K562 (cell line): ENCODE measurements around the gene SERP1. TPM values are rescaled to one million over a fixed set of nuclear protein-coding genes. Genes with fewer than 3 reads are reported as not detected.

ENCODE experiments used
- AFF4 ChIP-seq: sonication (generic); formaldehyde crosslinking; IDR thresholded peaks from 2 replicates; pipeline ENCODE4 v1.8.0; 2023; ENCODE audit warnings: mild to moderate bottlenecking, missing genetic modification reagents
- CHD1 ChIP-seq: fragments of 200-600 bp; sonication (generic); IDR thresholded peaks from one replicate; pipeline ENCODE4 v1.6.1; 2012; ENCODE audit warnings: mild to moderate bottlenecking, moderate library complexity, low read length, inconsistent platforms
- HDAC1 ChIP-seq, 2 experiments: fragments of 450-650 bp; IDR thresholded peaks; 2 replicates each; pipeline ENCODE4 v1.6.1; 2016 to 2017; ENCODE audit warnings: inconsistent platforms in 1 of 2, mild to moderate bottlenecking in 1 of 2, moderate library complexity in 1 of 2
- IRF2 ChIP-seq: sonication (generic); formaldehyde crosslinking; IDR thresholded peaks from 2 replicates; pipeline ENCODE4 v1.8.1; 2022; ENCODE audit warnings: mild to moderate bottlenecking, missing genetic modification reagents
- MCM7 ChIP-seq, 2 experiments: fragments of 450-650 bp; IDR thresholded peaks; 2 replicates each; pipeline ENCODE4 v1.6.1; 2016 to 2018
- MED1 ChIP-seq: sonication (generic); formaldehyde crosslinking; IDR thresholded peaks from 2 replicates; pipeline ENCODE4 v1.8.1; 2023; ENCODE audit warnings: missing genetic modification reagents, borderline replicate concordance
- MTA3 ChIP-seq: fragments of 450-650 bp; formaldehyde crosslinking; IDR thresholded peaks from 2 replicates; pipeline ENCODE4 v1.6.1; 2017; ENCODE audit warnings: mild to moderate bottlenecking, borderline replicate concordance
- NFRKB ChIP-seq: fragments of 450-650 bp; IDR thresholded peaks from 2 replicates; pipeline ENCODE4 v1.6.1; 2016; ENCODE audit warnings: low read depth
- NR4A1 ChIP-seq, 2 experiments: fragments of 250-450 bp in 1 of 2; fragments of 450-650 bp in 1 of 2; sonication (Bioruptor Pico) in 1 of 2; IDR thresholded peaks; 2 replicates each; pipeline versions ENCODE4 v1.4.0 to v1.6.1; 2016 to 2020; ENCODE audit warnings: mild to moderate bottlenecking in 2 of 2, missing compliant biosample characterization in 1 of 2, missing genetic modification characterization in 1 of 2, moderate library complexity in 1 of 2
- PCBP2 ChIP-seq: fragments of 200-400 bp; formaldehyde crosslinking; IDR thresholded peaks from 2 replicates; pipeline ENCODE4 v1.6.1; 2018; ENCODE audit warnings: low read length, low read depth, mild to moderate bottlenecking, moderate library complexity; ENCODE audit not compliant: poor library complexity, severe bottlenecking
- RBM22 ChIP-seq: fragments of 200-400 bp; formaldehyde crosslinking; IDR thresholded peaks from 2 replicates; pipeline ENCODE4 v1.6.1; 2018; ENCODE audit warnings: low read length, low read depth; ENCODE audit not compliant: poor library complexity, severe bottlenecking
- STAT5A ChIP-seq: IDR thresholded peaks from 2 replicates; pipeline ENCODE4 v1.6.1; 2012; ENCODE audit warnings: low read length, inconsistent platforms, borderline replicate concordance
- TARDBP ChIP-seq: fragments of 450-650 bp; IDR thresholded peaks from 2 replicates; pipeline ENCODE4 v1.6.1; 2016
- TEAD1 ChIP-seq, 2 experiments: fragments of 450-650 bp in 1 of 2; sonication (generic) in 1 of 2; formaldehyde crosslinking; IDR thresholded peaks; 2 replicates each; pipeline versions ENCODE4 v1.4.0 to v1.8.0; 2020 to 2022; ENCODE audit warnings: mild to moderate bottlenecking in 2 of 2, missing genetic modification reagents in 1 of 2
- TGIF2 ChIP-seq: sonication (generic); formaldehyde crosslinking; IDR thresholded peaks from 2 replicates; pipeline ENCODE4 v1.8.1; 2022; ENCODE audit warnings: mild to moderate bottlenecking, missing genetic modification reagents, moderate library complexity
- TOE1 ChIP-seq, 2 experiments: fragments of 450-650 bp in 1 of 2; sonication (generic) in 1 of 2; formaldehyde crosslinking in 1 of 2; IDR thresholded peaks; 2 replicates each; pipeline versions ENCODE4 v1.7.1 to v1.8.0; 2016 to 2022; ENCODE audit warnings: borderline replicate concordance in 2 of 2, mild to moderate bottlenecking in 2 of 2, antibody characterized with exemption in 1 of 2, inconsistent platforms in 1 of 2, low read depth in 1 of 2, missing genetic modification reagents in 1 of 2, moderate library complexity in 1 of 2
- ZC3H4 ChIP-seq: sonication (generic); formaldehyde crosslinking; IDR thresholded peaks from 2 replicates; pipeline ENCODE4 v1.9.0; 2021; ENCODE audit warnings: missing genetic modification reagents, borderline replicate concordance
- ZNF165 ChIP-seq: fragments of 250-450 bp; sonication (Bioruptor Pico); IDR thresholded peaks from 2 replicates; pipeline ENCODE4 v1.4.0; 2020; ENCODE audit warnings: borderline replicate concordance
- ZNF224 ChIP-seq: sonication (generic); formaldehyde crosslinking; IDR thresholded peaks from 2 replicates; pipeline ENCODE4 v1.8.0; 2022; ENCODE audit warnings: mild to moderate bottlenecking, missing genetic modification reagents
- ZSCAN29 ChIP-seq: fragments of 450-650 bp; IDR thresholded peaks from 2 replicates; pipeline ENCODE4 v1.6.1; 2017
- polyA plus RNA-seq, 8 experiments: library from polyadenylated mRNA; depleted of rRNA in 4 of 8; stranded (reverse) in 5 of 8; unstranded in 3 of 8; fragments of >200 nt; fragmentation: Nextera tagmentation in 2 of 8; fragmentation: Illumina TruSeq in 1 of 8; extraction: Ambion mirVana in 2 of 8; extraction: Trizol in 1 of 8; gene quantifications; 2 replicates each; pipeline versions ENCODE4 v1.2.1 to v1.2.3, GENCODE V29; 2011 to 2014; ENCODE audit warnings: inconsistent platforms in 1 of 8, missing spikeins in 1 of 8
- total RNA-seq, 7 experiments: library from RNA; depleted of rRNA in 6 of 7; stranded (reverse); fragments of >200 nt in 6 of 7; fragmentation: Illumina TruSeq in 2 of 7; extraction: Trizol in 2 of 7; gene quantifications; 2 replicates each; pipeline versions ENCODE4 v1.2.1 to v1.2.3, GENCODE V29; 2011 to 2021; ENCODE audit warnings: low replicate concordance in 1 of 7
- TF ChIP-seq, protein P1 (sequence below): fragments of 450-650 bp; IDR thresholded peaks from 2 replicates; pipeline ENCODE4 v1.6.1; 2016; ENCODE audit warnings: borderline replicate concordance

The SERP1 gene
- total and polyA plus RNA-seq, 9 of the 15 experiments (the other 6 are each of a cell fraction or from before 2014, with no cell fraction given) = 38.6 to 443 (median 121) TPM

GRCh38 chr3:150545419-150546225 lies 674 bp downstream of the SERP1 start (continued):
- TF ChIP-seq, protein P1, sequence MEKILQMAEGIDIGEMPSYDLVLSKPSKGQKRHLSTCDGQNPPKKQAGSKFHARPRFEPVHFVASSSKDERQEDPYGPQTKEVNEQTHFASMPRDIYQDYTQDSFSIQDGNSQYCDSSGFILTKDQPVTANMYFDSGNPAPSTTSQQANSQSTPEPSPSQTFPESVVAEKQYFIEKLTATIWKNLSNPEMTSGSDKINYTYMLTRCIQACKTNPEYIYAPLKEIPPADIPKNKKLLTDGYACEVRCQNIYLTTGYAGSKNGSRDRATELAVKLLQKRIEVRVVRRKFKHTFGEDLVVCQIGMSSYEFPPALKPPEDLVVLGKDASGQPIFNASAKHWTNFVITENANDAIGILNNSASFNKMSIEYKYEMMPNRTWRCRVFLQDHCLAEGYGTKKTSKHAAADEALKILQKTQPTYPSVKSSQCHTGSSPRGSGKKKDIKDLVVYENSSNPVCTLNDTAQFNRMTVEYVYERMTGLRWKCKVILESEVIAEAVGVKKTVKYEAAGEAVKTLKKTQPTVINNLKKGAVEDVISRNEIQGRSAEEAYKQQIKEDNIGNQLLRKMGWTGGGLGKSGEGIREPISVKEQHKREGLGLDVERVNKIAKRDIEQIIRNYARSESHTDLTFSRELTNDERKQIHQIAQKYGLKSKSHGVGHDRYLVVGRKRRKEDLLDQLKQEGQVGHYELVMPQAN = 0 out of 2 replicates have a peak, but pooled peaks have one; percentile 44
- 0 out of 2 replicates have a peak, but pooled peaks have one; percentile 13 for TF ChIP-seq TOE1 (IDR thresholded peaks at IDR 0.05; ENCODE audit: borderline replicate concordance)
- no peak for TF ChIP-seq TOE1 (CRISPR knock-in tag; IDR thresholded peaks at IDR 0.05; ENCODE audit: borderline replicate concordance, low read depth)
- TF ChIP-seq MCM7 (IDR thresholded peaks at IDR 0.05) = no peak
- 0 out of 2 replicates have a peak, but pooled peaks have one; percentile 12 for TF ChIP-seq TGIF2 (CRISPR knock-in tag)
- 0 out of 2 replicates have a peak, but pooled peaks have one; percentile 87 for TF ChIP-seq MED1 (CRISPR knock-in tag)
- no peak; a peak in 1 of 4 replicates for TF ChIP-seq TEAD1 (CRISPR knock-in tag; IDR thresholded peaks at IDR 0.05)
- TF ChIP-seq NR4A1 (CRISPR knock-in tag; IDR thresholded peaks at IDR 0.05) = 0 out of 2 replicates have a peak, but pooled peaks have one; percentile 48
- TF ChIP-seq NR4A1 (tag; IDR thresholded peaks at IDR 0.05) = no peak
- peak; percentile 13; the same call in 1 of the 2 replicates for TF ChIP-seq ZSCAN29
- no peak for TF ChIP-seq ZNF224
- 0 out of 4 replicates have a peak, but pooled peaks of 1 of the 2 experiments have one; percentile 10 for TF ChIP-seq HDAC1 (IDR thresholded peaks at IDR 0.05)
- peak; percentile 84; the same call in 1 of the 2 replicates for TF ChIP-seq ZC3H4 (CRISPR knock-in tag)
- TF ChIP-seq CHD1 = peak; percentile 96
- TF ChIP-seq ZNF165 (CRISPR knock-in tag) = peak; percentile 24; the same call in 1 of the 2 replicates
- TF ChIP-seq MTA3 = no peak
- 0 out of 2 replicates have a peak, but pooled peaks have one; percentile 80 for TF ChIP-seq AFF4 (CRISPR knock-in tag)
- TF ChIP-seq IRF2 (CRISPR knock-in tag) = 0 out of 2 replicates have a peak, but pooled peaks have one; percentile 48
- TF ChIP-seq STAT5A = no peak
- TF ChIP-seq RBM22 = peak; percentile 93
- TF ChIP-seq TARDBP = 0 out of 2 replicates have a peak, but pooled peaks have one; percentile 15
- no peak for TF ChIP-seq PCBP2
- peak; percentile 0; the same call in 1 of the 2 replicates for TF ChIP-seq NFRKB
